ENCODE data around the gene SYT6. TPM values are rescaled to one million over a fixed set of nuclear protein-coding genes. Genes with fewer than 3 reads are reported as not detected.

SYT6 gene
- total and polyA plus RNA-seq, 10 donors, result 0.14 TPM; not detected in 9

DNA sequence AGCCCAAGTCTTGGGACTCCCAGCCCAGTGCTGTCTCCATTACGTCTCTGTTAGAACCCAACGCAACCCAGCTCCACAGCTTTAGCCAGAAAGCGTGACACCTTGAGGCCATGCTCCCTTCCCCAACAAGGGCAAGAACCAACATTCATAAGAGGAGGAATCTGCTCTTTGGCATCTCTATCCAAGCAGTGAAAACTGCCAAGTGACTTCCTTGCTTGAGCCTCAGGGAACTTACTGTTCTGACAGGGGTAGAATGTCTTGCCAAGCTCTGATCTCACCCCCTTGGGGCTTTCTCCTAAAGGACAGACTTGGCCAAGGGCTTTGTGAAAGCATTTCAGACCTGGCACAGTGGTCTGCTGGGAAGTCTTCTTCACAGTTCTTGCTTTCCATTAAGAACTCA is 56.6 kb downstream of the SYT6 start:
- peaks cover 0 to 6% (median 0%) of the 10 kb centered on the region in 7 donors for H3K27me3 ChIP-seq (replicated peaks in 1 of 7)
- no peaks in the 10 kb centered on the region for H3K4me1 ChIP-seq
- no peak overlapping the region for H3K27ac ChIP-seq
- TF ChIP-seq POLR2A (IDR thresholded peaks at IDR 0.05) (no peak), POLR2AphosphoS5 (IDR thresholded peaks at IDR 0.05) (no peak)
- TF ChIP-seq, protein P1, sequence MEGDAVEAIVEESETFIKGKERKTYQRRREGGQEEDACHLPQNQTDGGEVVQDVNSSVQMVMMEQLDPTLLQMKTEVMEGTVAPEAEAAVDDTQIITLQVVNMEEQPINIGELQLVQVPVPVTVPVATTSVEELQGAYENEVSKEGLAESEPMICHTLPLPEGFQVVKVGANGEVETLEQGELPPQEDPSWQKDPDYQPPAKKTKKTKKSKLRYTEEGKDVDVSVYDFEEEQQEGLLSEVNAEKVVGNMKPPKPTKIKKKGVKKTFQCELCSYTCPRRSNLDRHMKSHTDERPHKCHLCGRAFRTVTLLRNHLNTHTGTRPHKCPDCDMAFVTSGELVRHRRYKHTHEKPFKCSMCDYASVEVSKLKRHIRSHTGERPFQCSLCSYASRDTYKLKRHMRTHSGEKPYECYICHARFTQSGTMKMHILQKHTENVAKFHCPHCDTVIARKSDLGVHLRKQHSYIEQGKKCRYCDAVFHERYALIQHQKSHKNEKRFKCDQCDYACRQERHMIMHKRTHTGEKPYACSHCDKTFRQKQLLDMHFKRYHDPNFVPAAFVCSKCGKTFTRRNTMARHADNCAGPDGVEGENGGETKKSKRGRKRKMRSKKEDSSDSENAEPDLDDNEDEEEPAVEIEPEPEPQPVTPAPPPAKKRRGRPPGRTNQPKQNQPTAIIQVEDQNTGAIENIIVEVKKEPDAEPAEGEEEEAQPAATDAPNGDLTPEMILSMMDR (IDR thresholded peaks at IDR 0.05 in 8 of 11, conservative IDR thresholded peaks at IDR 0.05 in 3 of 11), result no peak
- no peak for DNase-seq
- no peaks in the 10 kb centered on the region for H3K9me3 ChIP-seq
- intact Hi-C loops (cut with DNase I; ENCODE audit: low total_unique reads), result no loop called here
- 87 to 98% (median 92%) methylated on average over 3 of the region's 3 CpGs for WGBS, 5 donors
- no peaks in the 10 kb centered on the region for H3K36me3 ChIP-seq
- no peak overlapping the region for H3K4me3 ChIP-seq

DNA sequence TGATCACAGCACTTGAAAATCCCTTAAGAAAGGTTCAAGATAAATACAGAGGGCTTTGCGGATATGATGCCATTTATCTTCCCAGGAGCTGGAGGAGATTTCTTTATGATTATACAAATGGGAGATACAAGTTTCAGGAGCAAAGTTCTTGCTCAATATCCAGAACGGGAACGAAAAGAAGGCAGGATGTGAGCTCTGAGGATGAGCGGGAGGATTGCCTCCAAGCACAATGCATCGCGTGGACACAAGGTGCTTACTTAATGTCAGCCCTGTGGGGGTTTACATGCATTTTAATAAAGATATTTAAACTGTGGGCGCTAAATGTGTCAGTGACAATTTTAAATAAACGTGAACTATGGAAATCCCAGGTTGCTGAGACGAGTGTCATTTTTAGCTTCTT is 59.0 kb downstream of the SYT6 start:
- Histone ChIP-seq H3K27ac (no peak overlapping the region), H3K27me3 (replicated peaks in 1 of 7) (peaks cover 0 to under 1% (median 0%) of the 10 kb centered on the region in 7 donors), H3K36me3 (no peaks in the 10 kb centered on the region), H3K4me1 (no peaks in the 10 kb centered on the region), H3K4me3 (no peak overlapping the region), H3K9me3 (no peaks in the 10 kb centered on the region)
- WGBS, 5 donors, result 74 to 89% (median 81%) methylated on average over 9 of the region's 9 CpGs
- intact Hi-C loops (cut with DNase I; ENCODE audit: low total_unique reads), result no loop called here
- no peak for DNase-seq
- TF ChIP-seq, protein P1 (IDR thresholded peaks at IDR 0.05 in 8 of 11, conservative IDR thresholded peaks at IDR 0.05 in 3 of 11), result no peak
- TF ChIP-seq POLR2A (IDR thresholded peaks at IDR 0.05) (no peak), POLR2AphosphoS5 (IDR thresholded peaks at IDR 0.05) (no peak)

DNA sequence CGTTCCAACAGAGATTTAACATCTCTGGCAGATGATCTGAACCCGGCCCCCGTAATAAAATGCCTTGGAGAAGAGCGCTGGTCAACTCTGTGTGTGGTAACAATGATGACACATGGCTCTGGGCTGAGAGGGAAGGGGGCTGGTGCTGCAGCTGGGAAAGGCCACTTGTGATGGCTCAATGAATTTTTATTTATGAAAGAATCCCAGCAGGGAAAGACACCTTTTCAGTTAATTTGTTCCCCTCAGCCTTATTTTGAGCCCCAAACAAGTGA is 59.4 kb downstream of the SYT6 start:
- H3K27me3 ChIP-seq (replicated peaks in 1 of 7), result no peaks in the 10 kb centered on the region
- 75 to 86% (median 80%) methylated on average over 4 of the region's 4 CpGs for WGBS, 5 donors
- no peaks in the 10 kb centered on the region for H3K4me1 ChIP-seq
- intact Hi-C loops (cut with DNase I; ENCODE audit: low total_unique reads), result no loop called here
- TF ChIP-seq POLR2AphosphoS5 (IDR thresholded peaks at IDR 0.05) (no peak), POLR2A (IDR thresholded peaks at IDR 0.05) (no peak)
- TF ChIP-seq, protein P1 (IDR thresholded peaks at IDR 0.05 in 8 of 11, conservative IDR thresholded peaks at IDR 0.05 in 3 of 11), result no peak
- H3K9me3 ChIP-seq, result no peaks in the 10 kb centered on the region
- no peak overlapping the region for H3K4me3 ChIP-seq
- H3K36me3 ChIP-seq, result no peaks in the 10 kb centered on the region
- H3K27ac ChIP-seq, result no peak overlapping the region
- DNase-seq, result no peak

DNA sequence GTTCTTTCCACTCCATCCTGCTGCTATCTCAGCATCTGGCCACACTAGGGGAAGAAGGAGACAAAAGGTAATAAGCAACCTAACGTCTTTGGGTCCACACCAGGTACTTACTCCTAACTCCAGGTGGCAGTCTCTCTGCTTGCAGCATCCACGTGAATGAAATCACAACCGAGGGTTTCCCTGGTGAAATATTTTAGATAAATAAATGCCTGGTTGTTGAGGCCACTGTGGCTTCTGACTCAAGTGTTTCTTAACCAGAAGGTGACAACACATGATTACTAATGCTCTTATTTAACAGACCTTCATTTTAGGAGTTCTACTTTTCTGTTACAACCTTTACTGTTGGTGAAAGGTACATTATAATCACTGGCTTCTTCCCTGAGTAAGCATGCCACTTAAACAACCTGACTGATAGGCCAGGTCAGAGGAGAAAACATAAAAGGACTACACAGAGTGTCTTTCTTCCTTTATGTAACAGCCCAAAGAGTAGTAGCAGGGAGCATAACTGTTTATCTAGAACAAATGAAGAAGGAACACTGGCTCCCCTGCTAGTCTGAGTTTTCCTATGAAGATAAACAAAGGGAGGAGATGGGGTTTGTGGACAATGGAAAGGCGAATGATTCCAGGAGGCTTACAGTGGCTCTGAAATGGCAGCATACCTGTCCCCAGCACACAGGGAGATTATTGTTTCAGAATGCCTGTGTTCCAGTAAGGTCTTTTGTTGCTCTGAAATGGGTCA is 59.9 kb downstream of the SYT6 start:
- intact Hi-C loops (cut with DNase I; ENCODE audit: low total_unique reads), result no loop called here
- Histone ChIP-seq H3K36me3 (no peaks in the 10 kb centered on the region), H3K4me1 (no peaks in the 10 kb centered on the region), H3K27ac (no peak overlapping the region), H3K9me3 (no peaks in the 10 kb centered on the region), H3K27me3 (replicated peaks in 1 of 7) (no peaks in the 10 kb centered on the region), H3K4me3 (no peak overlapping the region)
- TF ChIP-seq, protein P1 (IDR thresholded peaks at IDR 0.05 in 8 of 11, conservative IDR thresholded peaks at IDR 0.05 in 3 of 11), result no peak
- TF ChIP-seq POLR2AphosphoS5 (IDR thresholded peaks at IDR 0.05) (no peak), POLR2A (IDR thresholded peaks at IDR 0.05) (no peak)
- WGBS, 5 donors, result 49 to 69% (median 52%) methylated on average over 4 of the region's 4 CpGs
- no peak for DNase-seq
